Activated T-helper 17 cell treated with anti-CD3 and anti-CD28 coated beads, Interleukin-2, amount 50 U/mL, for 72 hours (primary cell): Measurements from ENCODE around the gene ACBD3. TPM values are rescaled to one million over a fixed set of nuclear protein-coding genes. Genes with fewer than 3 reads are reported as not detected.
A peak's percentile ranks its signal among the peaks of the same experiment; 100 is the strongest.

Experiments
- ATAC-seq: fragments of 150-1000 bp; cut with Tn5 transposase; replicated peaks from 2 replicates; pipeline ENCODE4 v1.10.0; 2021; ENCODE audit warnings: mild to moderate bottlenecking, moderate library complexity
- H3K27ac Mint-ChIP-seq: one replicate; pipeline ENCODE4 v1.8.0; 2022; ENCODE audit warnings: mixed read lengths
- H3K27me3 Mint-ChIP-seq: one replicate; pipeline ENCODE4 v1.8.0; 2022; ENCODE audit warnings: mixed read lengths
- H3K36me3 Mint-ChIP-seq: one replicate; pipeline ENCODE4 v1.8.0; 2022; ENCODE audit warnings: low read depth, mild to moderate bottlenecking, mixed read lengths
- H3K4me1 Mint-ChIP-seq: one replicate; pipeline ENCODE4 v1.8.0; 2022; ENCODE audit warnings: mixed read lengths
- H3K4me3 Mint-ChIP-seq: one replicate; pipeline ENCODE4 v1.8.0; 2022; ENCODE audit warnings: mild to moderate bottlenecking, mixed read lengths
- H3K9me3 Mint-ChIP-seq: one replicate; pipeline ENCODE4 v1.8.0; 2022; ENCODE audit warnings: mixed read lengths
- total RNA-seq, 2 donors: library from RNA; stranded (reverse); gene quantifications; one replicate each; pipeline ENCODE4 v1.2.3, GENCODE V29; 2022

Gene ACBD3
- total RNA-seq, 2 donors from 2014 or later, result 20.3 to 23.9 TPM

DNA sequence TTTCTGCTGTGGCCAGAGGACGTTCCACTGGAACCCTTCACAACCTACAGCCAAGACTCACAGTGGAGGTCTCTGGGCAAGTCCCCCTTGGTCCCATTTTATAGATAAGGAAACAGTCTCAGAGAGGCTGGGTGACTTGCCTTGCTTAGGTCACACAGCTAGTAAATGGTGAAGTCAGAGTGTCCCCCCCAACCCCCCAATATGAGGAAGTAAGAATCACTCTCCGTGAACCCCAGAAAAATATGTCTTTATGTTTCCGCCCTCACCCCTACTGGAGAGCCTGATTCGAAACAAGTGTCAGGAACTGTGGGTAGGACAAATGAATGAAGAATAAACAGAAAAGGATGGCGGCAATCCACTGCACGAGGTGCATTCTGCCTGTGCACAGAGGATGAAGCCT lies 67.4 kb downstream of the ACBD3 start:
- Mint-ChIP-seq H3K4me3 (no peak overlapping the region), H3K27ac (peak overlapping the region; percentile 46), H3K4me1 (no peaks in the 10 kb centered on the region), H3K9me3 (no peaks in the 10 kb centered on the region), H3K27me3 (no peaks in the 10 kb centered on the region), H3K36me3 (no peaks in the 10 kb centered on the region)
- ATAC-seq, result no peak

DNA sequence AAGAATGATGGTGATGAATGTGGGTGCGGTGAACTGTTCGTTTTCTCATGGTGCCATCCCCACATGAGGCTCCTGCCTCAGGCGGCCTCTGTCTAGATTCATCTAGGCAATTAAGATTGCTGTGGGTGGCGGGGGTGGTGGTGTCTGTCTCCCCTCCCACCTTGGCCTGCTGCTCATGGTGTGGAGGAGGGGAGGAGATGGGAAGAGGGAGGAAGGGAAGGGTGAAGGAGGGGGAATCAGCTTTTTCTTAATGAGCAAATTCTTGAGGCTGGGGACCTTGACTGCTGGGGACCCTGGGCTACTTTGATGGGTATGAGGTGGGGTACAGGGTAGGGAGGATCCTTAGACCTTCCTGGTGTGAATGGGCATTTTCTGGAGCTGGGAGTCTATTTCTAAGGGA lies 68.2 kb downstream of the ACBD3 start:
- Mint-ChIP-seq H3K27ac (peak overlapping the region; percentile 46), H3K27me3 (no peaks in the 10 kb centered on the region), H3K4me3 (no peak overlapping the region), H3K4me1 (no peaks in the 10 kb centered on the region), H3K9me3 (no peaks in the 10 kb centered on the region), H3K36me3 (no peaks in the 10 kb centered on the region)
- no peak for ATAC-seq

DNA sequence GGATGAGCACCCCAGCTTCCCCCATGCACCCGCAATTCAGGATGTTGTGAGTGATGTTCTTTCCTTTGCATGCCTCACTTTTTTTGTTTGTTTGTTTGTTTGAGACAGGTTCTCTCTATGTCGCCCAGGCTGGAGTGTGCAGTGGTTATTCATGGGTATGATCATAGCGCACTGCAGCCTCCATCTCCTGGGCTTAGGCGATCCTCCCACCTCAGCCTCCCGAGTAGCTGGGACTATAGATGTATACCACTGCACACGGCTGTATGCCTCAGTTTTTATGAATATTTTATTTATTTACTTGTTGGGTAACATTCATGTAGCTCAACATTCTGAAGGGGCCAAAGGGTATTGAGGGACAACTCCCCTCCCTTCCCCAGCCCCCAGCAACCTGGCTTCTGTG lies 69.2 kb downstream of the ACBD3 start:
- Mint-ChIP-seq H3K36me3 (no peaks in the 10 kb centered on the region), H3K27me3 (no peaks in the 10 kb centered on the region), H3K4me1 (no peaks in the 10 kb centered on the region), H3K4me3 (no peak overlapping the region), H3K27ac (no peak overlapping the region), H3K9me3 (no peaks in the 10 kb centered on the region)
- ATAC-seq, result no peak

DNA sequence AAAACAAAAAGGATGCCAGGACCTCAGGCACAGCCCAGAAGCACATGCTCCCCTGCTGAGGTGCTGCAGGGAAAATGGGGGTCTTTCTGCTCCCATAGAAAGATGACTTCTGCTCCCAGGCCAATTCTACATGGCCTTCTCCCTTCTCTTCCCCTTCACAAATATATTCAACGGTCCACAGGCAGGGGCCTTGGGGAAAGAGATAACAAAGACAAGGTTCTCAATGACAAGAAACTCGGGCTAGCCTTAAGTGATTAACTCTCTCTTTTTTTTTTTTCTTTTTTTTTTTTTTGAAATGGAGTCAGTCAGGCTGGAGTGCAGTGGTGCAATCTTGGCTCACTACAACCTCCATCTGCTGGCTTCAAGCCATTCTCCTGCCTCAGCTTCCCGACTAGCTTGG lies 69.9 kb downstream of the ACBD3 start:
- Mint-ChIP-seq H3K36me3 (no peaks in the 10 kb centered on the region), H3K4me1 (no peaks in the 10 kb centered on the region), H3K9me3 (no peaks in the 10 kb centered on the region), H3K27me3 (no peaks in the 10 kb centered on the region), H3K4me3 (no peak overlapping the region), H3K27ac (no peak overlapping the region)
- no peak for ATAC-seq

DNA sequence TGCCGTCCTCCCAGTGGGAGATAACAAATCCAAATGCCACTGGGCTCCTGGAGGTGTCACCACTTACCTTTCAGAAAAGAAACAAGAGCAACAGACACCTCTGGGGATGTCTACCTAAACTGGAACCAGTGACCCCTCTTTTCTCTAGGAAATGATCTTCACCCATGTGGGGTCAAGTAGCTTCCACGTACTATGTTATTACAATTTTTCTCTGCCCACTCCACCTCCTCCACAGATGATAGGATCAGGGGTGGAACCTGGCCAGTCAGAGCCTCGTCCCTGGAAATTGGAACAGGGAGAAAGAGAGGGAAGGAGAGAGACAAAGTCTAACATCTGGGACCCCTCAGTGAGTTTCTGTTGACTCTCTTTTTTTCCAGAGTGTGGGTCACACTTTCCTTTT lies 73.9 kb downstream of the ACBD3 start:
- Mint-ChIP-seq H3K27ac (no peak overlapping the region), H3K36me3 (no peaks in the 10 kb centered on the region), H3K9me3 (no peaks in the 10 kb centered on the region), H3K4me3 (no peak overlapping the region), H3K27me3 (no peaks in the 10 kb centered on the region), H3K4me1 (peaks cover 7% of the 10 kb centered on the region)
- no peak for ATAC-seq

DNA sequence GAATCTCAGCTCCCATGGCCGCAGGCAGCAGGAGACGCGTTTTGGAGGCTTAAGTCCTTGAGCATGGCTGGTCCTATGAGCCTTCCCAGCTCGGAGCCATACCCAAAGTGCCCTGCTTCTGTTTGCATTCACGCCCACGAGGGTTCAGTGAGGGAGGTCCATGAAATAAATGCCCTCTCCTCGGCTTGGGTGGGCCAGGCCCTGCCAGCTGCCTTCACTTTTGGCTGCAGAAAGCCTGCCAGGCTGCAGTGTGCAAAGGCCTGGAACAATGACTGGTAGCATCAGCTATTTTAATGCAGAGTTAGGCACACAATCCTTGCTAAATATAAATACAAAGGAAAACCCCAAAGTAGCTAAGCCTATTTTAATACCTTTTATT lies 74.7 kb downstream of the ACBD3 start:
- Mint-ChIP-seq H3K27ac (no peak overlapping the region), H3K9me3 (no peaks in the 10 kb centered on the region), H3K36me3 (no peaks in the 10 kb centered on the region), H3K4me1 (peaks cover 10% of the 10 kb centered on the region), H3K4me3 (peak overlapping the region; percentile 63), H3K27me3 (no peaks in the 10 kb centered on the region)
- ATAC-seq, result no peak

GRCh38 chr1:226111098-226111882 lies 75.3 kb downstream of the ACBD3 start:
- no peak for ATAC-seq

GRCh38 chr1:226110249-226111097 lies 76.1 kb downstream of the ACBD3 start:
- H3K4me1 Mint-ChIP-seq, result peaks cover 10% of the 10 kb centered on the region
- no peaks in the 10 kb centered on the region for H3K9me3 Mint-ChIP-seq
- peak; percentile 85 for ATAC-seq
- peak overlapping the region; percentile 93 for H3K4me3 Mint-ChIP-seq
- H3K27ac Mint-ChIP-seq, result peak overlapping the region; percentile 94
- no peaks in the 10 kb centered on the region for H3K36me3 Mint-ChIP-seq
- H3K27me3 Mint-ChIP-seq, result no peaks in the 10 kb centered on the region

More at GRCh38 chr1:226111098-226111882, 75.3 kb downstream of the ACBD3 start:
- Mint-ChIP-seq H3K4me3 (peak overlapping the region; percentile 63), H3K4me1 (peaks cover 10% of the 10 kb centered on the region), H3K27ac (no peak overlapping the region), H3K27me3 (no peaks in the 10 kb centered on the region), H3K36me3 (no peaks in the 10 kb centered on the region), H3K9me3 (no peaks in the 10 kb centered on the region)

- H3K27ac Mint-ChIP-seq, result peak overlapping the region; percentile 94
- H3K4me3 Mint-ChIP-seq, result peak overlapping the region; percentile 93
- peaks cover 10% of the 10 kb centered on the region for H3K4me1 Mint-ChIP-seq
- no peaks in the 10 kb centered on the region for H3K27me3 Mint-ChIP-seq
- peak; percentile 87 for ATAC-seq
- no peaks in the 10 kb centered on the region for H3K9me3 Mint-ChIP-seq
- no peaks in the 10 kb centered on the region for H3K36me3 Mint-ChIP-seq
Observed at GRCh38 chr1:226109829-226110248, 76.7 kb downstream of the ACBD3 start.

DNA sequence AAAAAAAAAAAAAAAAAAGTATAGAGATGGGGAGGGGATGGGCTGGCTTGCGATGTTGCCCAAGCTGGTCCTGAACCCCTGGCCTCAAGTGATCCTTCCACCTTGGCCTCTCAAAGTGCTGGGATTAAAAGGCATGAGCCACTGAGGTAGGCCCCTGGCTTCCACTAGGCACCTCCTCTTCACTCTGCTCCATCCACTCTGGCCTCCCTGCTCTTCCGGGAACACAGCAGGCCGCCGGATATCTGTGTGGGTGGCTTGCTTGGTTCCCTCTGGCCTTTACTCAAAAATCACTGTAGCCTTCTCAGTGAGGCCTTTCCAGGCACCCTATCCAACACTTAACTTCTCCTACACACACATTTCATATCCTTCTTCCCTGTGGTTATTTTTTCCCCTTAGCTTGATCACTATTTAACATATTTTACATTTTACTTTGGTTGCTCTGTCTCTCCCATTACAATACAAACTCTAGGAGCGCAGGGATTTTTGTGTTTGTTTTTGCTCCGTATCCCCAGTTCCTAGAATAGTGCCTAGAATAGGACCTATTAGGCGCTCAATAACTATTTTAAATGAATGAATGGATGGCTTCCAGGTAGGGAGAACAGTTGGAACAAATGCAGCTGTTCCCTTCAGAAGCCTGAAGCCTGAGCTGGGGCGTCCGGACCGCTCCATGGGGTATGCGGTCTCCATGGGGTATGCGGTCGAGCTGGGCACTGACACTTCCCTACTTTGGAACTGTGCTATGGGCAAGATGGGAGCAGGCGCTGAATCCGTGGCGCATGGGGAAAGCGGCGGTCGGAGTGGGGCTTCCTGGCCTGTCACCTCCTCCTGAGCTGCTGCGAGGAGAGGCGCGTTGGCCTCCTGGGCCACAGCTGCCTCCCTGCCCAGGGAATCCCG lies 77.4 kb downstream of the ACBD3 start:
- Mint-ChIP-seq H3K4me3 (peak overlapping the region; percentile 93), H3K27me3 (no peaks in the 10 kb centered on the region), H3K36me3 (no peaks in the 10 kb centered on the region), H3K9me3 (no peaks in the 10 kb centered on the region), H3K4me1 (peaks cover 10% of the 10 kb centered on the region), H3K27ac (peak overlapping the region; percentile 94)
- ATAC-seq, result peak; percentile 1

DNA sequence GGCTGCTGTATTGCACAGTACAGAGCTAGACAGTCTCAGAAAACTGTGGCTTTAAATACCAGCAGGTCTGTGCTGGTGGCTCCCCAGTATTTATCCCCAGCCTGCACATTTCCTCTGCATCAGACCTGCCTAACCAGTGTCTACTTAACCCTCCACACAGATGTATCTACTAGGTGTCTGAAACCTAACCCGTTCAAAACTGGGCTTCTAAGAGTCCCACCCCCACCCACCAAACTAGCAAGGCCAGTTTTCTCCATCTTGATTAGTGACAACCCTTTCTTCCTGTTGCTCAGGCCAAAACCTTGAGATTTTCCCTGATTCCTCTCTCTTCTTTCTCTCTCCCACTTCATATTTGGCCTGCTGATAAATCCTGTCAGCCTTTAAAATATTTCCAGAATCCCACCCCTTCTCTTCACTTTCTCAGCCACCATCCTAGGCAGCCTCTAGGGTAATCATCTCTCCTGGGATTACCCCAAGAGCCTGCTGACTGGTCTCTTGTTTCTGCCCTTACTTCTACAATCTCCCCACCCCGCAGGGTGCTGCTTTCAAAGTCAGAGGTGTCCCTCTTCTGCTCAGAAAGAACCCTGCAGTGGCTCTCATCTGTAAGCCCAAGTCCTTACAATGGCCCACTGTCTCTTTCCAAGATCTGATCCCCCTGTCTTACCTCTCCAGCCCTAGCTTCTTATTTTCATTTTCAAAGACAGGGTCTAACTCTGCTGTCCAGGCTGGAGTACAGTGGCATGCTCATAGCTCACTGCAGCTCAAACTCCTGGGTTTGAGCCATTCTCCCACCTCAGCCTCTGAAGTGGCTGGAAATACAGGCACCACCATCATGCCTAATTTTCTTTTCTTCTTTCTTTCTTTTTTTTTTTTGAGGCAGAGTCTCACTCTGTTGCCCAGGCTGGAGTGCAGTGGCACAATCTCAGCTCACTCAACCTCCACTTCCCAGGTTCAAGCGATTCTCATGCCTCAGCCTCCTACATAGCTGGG lies 78.8 kb downstream of the ACBD3 start:
- H3K36me3 Mint-ChIP-seq, result no peaks in the 10 kb centered on the region
- H3K27ac Mint-ChIP-seq, result peak overlapping the region; percentile 1
- peaks cover 10% of the 10 kb centered on the region for H3K4me1 Mint-ChIP-seq

DNA sequence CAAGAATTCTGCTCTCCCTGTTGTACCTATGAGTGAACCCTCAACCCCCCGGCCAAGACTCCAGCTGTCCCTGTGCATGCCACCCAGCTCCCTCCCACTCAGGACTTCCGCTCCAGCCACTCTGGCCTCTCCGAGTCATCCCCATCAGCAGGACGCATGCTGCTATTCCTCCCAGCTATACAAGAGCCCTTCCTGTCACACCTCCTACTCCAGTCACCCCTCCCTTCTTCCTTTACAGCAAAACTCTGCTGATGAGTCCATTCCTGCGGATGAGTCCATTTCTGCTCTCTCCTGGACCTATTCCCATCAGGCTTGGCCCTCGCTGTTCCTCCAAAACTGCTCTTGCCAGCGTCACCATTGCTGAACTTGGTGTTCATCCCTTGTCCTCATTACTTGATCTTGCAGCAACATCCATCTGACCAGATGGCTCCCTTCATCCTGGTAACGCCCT lies 81.8 kb downstream of the ACBD3 start:
- H3K4me1 Mint-ChIP-seq, result peaks cover 20% of the 10 kb centered on the region
- no peaks in the 10 kb centered on the region for H3K36me3 Mint-ChIP-seq
- no peaks in the 10 kb centered on the region for H3K9me3 Mint-ChIP-seq
- no peak overlapping the region for H3K27ac Mint-ChIP-seq
- ATAC-seq, result no peak
- H3K27me3 Mint-ChIP-seq, result no peaks in the 10 kb centered on the region
- no peak overlapping the region for H3K4me3 Mint-ChIP-seq

More for the DNA sequence above, 78.8 kb downstream of the ACBD3 start:
- Mint-ChIP-seq H3K27me3 (no peaks in the 10 kb centered on the region), H3K9me3 (no peaks in the 10 kb centered on the region), H3K4me3 (no peak overlapping the region)
- ATAC-seq, result no peak
